Fibroblast of skin of right quadriceps (primary cell): ENCODE data around the gene PSME3IP1.
"Not testable (repeated sequence)": the region's sequence is repeated elsewhere in the genome, so short reads cannot be mapped to it uniquely, and the experiment has no call there.

Experiments
- DNase-seq: peaks from one replicate; pipeline ENCODE4 v3.0.0-alpha.2; 2013

PSME3IP1 gene

DNA sequence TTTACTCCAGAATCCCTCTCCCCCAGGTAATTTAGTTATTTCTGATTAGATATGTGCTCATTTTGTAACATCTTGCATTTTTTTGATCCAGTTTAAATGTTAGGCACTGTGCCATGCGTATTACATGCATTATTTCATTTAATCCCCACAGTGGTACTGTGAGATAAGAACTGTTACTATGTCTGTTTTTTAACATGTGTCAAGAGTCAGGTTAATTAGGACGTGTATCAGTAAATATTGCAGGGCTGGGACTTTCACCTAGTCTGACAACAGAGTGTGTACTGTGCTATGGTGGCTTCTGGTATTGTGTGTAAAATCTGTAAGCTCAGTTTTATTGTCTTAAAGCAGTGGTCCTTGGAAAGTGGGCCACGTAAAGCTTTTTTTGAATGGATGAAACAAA, 10.9 kb upstream of the PSME3IP1 start:
- DNase-seq: no peak

DNA sequence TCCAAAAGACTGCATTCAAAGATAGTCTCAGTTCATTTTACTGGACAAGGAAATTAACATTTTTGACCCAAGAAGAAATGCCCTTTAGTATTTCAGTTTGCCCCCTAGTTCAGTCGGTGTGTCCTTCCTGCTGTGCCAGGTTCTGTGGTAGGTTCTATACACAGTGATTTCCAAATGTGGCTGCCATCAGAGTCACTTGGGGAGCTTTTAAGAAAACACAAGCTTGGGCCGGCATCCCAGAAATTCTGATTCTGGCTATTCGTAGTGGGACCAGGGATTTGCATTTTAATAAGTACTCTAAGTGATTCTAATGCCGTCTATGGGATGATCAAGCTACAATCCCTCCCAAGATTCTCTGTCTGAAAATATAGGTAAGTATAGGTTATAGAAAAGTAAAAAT, 10.4 kb upstream of the PSME3IP1 start:
- DNase-seq: no peak

DNA sequence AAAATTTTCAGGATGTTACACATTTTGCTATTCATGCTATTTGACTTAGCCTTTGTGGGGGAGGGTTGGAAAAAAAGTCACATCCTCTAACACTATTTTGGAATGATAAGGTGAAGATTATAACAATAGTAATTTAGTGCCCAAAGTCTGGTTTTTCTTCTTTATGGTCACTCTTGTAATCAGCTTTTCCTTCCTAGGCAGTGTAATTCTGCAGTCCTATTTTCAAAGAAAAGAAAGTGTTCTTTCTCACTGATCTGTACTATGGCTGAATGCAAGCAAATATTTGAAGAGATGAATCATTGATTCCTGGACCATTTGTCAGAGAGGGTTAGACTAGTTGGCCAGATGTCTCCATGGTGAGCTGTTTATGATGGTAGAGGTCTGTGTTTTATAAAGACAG, 8.7 kb upstream of the PSME3IP1 start:
- DNase-seq: peak; percentile 93

DNA sequence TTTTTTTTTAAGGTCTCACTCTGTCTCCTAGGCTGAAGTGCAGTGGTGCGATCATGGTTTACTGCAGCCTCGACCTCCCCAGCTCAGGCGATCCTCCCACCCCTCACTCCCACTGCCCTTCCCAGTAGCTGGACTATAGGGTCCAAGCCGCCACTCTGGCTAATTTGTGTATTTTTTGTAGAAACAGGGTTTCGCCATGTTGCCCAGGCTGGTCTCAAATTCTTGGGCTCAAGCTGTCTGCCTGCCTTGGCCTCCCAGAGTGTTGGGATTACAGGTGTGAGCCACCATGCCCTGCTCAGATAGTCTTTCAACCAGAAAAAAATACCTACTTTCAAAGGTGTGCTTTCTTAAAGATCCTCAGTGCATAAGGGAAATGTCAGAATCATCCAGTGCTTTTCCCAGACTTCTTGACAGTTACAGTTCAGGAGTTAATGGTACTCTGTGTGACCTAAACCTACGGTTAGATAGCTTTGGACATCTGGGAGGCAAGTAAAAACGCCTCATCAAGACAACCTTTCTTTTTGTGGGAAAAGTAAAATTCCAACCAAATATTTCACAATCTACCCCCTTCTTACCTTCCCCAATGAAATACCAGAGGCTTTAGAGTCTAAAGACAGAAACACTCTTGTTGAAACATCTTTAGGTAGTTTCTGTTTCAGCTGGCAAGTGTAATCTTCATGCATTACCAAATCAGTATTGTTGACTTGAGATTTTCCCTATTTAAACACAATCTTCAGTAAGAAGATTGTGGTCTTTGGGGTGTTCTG, 7.1 kb upstream of the PSME3IP1 start:
- DNase-seq: peak; percentile 70

DNA sequence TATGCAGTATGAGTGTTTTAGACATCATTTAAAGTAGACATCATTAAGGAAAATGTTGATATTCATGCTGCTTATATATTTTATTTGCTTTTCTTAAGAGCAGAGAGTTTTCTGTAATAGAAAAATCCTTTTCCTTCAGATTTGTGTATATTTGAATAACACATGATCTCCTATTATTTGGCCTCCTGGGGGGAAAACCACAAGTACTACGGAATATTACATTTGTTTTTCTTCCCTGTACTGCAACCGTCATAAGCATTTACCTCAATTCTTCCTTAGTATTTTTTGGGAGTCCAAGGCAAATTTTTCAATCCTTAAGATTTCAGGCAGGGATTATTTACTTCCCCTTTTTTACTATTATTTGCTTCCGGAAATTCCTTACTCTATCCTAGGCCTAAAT, 6.3 kb upstream of the PSME3IP1 start:
- no peak for DNase-seq

DNA sequence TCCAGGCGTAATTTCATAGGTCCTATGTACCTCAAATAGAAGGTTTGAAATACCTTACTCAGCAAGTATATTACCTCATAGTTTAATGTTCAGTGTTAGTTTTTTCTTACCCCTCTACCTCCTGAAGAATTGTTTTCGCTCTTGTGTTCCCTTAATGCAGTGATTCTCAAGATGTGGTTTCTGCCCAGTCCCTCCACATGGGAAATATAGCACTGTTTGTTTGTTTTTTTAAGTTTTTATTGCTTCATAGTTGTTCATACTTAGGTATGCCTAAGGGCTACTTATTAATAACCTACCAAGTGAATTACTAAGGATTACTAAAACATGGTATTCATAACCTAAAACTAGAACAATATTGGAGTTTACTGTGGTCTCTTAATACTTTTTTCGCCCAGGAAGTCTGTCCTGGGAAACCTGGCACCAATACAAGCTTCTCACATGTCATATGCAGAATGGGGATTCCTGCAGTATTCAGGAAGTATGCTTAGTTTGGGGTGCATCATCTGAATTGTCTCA, 5.3 kb upstream of the PSME3IP1 start:
- DNase-seq: no peak

DNA sequence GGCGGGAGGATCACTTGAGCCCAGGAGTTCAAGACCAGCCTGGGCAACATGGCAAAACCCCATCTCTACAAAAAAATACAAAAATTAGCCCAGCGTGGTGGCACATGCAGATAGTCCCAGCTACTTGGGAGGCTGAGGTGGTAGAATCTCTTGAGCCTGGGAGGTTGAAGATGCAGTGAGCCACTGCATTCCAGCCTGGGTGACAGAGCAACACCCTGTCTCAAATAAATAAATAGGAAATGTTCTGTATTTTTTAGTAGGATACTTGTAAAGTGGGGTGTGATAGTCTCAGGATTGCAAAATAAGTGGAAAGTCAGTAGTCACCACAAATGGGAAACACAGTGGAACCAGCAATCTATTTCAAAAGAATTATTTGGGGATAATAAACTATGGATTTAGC, 4.3 kb upstream of the PSME3IP1 start:
- no peak for DNase-seq

DNA sequence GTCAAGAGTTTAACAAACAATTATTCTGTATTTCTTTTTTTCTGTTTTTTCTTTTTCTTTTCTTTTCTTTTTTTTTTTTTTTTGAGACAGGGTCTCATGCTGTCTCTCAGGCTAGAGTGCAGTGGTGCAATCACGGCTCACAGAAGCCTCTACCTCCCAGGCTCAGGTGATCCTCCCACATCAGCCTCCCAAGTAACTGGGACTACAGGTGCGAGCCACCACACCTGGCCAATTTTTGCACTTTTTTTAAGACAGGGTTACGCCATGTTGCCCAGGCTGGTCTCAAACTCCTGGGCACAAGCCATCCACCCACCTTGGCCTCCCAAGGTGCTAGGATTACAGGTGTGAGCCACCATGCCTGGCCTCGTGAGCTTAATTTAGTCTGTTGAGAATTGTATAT, 3.7 kb upstream of the PSME3IP1 start:
- not testable (repeated sequence) for DNase-seq

DNA sequence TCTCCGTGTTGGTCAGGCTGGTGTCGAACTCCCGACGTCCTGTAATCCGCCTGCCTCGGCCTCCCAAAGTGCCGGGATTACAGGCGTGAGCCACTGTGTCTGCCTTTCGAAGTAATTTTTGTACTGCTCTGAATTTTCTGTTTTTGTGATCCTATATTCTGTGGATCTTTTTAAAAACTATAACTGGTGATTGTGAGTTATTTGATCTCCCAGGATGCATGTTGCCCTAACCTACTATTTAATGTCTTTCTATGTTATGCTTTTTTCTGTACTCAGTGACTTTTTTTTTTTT, 2.8 kb upstream of the PSME3IP1 start:
- DNase-seq: no peak

DNA sequence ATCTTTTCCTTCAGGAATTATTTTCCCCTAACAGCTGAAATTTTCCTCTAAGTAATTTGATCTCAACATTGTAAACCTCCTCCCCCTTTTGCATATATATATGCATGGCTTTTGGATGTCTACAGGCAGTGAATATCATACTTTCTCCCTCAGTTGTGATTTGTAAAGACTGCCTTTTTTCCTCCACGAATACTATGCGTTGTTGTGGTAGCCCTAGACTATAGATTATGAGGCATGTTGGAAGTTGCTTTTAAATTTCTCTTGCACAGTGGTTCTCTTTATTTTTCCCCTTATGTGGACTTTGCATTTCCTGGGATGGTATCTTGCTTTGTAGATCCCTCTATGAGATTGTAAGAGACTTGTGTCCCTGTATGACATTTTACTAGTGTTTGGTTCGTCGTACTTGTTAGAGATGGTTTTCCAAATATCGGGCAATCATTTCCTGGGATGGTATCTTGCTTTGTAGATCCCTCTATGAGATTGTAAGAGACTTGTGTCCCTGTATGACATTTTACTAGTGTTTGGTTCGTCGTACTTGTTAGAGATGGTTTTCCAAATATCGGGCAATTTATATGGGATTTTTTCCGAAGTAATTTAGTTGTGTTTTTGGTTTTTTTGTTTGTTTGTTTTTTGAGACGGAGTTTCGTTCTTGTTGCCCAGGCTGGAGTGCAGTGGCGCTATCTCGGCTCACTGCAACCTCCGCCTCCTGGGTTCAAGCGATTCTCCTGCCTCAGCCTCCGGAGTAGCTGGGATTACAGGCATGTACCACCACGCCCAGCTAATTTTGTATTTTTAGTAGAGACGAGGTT, 2.3 kb upstream of the PSME3IP1 start:
- DNase-seq: not testable (repeated sequence)

DNA sequence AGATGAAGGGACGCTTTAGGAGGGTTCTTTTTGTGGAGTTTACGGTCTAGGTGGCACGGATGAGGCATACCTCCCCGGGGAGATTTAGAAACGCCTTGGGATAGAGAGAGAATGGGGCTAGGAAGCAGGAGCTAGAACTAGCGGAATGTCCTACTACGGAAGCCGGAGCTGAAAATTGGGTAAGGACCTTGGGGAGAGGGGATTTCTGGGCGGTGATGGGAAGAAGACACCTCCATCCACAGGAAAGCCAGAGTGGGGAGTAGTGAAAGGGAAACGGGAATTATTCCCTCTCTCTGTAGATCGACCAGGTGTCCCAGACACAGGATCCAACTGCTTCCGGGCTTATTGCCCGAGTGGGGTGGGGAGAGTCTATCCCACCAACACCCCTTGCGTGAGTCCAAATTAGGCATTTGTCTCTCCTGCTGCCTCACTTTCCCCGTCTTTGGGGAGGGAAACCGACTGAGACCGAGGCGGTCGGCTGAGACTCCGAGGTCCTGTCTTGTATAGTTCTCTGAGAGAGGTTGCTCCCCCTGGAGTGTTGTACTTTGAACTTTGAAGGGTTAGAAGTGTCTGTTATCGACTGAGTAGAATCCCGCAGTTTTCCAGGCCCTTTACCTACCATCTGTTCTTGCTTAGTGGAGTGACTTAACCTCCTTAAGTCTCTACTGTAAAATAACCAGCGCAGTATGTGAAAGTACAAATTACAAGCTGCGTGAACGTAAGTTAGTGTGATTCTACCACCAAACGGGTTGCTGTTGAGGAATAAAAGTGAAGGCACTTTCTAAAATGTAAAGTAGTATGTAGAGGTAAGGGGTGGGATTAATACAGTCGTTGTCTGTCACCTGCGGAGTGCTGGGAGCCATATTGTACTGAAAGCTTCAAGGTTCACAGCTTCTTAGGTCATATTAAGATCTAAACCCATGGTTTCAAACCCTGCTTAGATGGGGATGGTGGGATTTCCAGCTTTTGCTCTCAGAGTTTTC, 1.3 kb upstream of the PSME3IP1 start:
- no peak for DNase-seq

DNA sequence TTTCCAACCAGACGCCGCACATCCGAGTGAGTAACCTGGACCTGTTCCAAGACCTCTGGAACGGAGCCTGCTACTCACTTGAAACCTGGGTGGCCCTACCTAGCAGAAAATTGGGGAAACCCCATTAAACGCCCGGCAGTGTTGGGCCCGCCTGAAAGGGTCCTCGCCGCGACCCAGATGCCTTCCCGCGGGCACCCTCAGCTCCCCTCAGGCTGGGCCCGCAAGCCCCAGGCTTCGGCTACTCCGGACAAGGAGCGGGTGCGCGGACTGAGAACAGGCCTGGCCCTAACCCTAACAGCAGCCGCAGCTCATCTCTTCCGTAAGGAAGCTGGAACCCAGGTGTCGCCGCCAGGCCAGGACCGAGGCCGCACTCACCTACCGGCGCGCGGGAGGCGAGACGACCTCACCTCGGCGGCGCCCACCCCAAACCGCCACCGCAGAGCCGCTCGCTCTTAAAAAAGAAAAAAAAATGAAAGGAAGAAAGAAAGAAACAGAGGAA, 344 bp downstream of the PSME3IP1 start:
- peak; percentile 65 for DNase-seq

DNA sequence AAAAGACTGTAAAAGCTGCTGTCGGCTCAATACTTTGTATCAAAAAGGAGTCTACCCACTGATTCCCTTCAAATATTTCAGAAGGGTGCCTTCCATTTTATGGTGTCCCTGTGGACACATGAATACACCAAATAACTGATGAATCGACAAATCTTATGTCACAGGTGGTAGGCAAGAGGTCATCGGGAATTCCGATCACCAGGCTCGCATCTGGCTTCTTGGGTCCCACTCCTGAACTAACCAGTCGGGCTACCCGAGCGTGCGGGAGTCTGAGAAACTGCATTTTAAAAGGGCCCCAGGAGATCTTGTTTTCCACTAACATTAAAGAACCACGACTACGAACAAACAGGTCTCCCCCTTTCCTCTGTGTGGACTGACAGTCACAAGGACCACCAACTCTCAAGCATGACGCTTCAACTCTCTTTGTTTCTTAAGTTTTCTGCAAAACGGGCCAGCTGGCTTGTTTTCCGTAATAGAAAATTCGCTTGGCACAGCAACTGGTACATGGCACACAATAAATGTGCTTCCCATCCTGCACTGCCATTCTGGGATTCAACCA, 873 bp downstream of the PSME3IP1 start:
- no peak for DNase-seq

DNA sequence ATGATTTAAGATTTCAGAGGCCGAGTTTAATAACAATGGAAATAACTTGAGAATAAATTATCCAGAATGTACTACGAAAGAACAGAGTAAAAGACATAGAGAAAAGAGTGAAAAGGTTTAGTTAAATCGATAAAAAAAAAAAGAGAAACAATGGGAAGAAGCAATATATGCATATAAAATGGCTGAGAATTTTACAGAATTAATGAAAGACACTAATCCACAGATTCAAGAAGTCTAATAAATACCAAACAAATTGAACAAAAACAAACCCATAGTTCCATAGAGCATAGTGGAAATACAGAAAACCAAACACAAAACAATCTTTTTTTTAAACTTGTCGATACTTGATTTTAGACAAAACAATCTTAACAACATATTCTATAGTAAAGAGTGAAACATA, 1.7 kb downstream of the PSME3IP1 start:
- DNase-seq: no peak

DNA sequence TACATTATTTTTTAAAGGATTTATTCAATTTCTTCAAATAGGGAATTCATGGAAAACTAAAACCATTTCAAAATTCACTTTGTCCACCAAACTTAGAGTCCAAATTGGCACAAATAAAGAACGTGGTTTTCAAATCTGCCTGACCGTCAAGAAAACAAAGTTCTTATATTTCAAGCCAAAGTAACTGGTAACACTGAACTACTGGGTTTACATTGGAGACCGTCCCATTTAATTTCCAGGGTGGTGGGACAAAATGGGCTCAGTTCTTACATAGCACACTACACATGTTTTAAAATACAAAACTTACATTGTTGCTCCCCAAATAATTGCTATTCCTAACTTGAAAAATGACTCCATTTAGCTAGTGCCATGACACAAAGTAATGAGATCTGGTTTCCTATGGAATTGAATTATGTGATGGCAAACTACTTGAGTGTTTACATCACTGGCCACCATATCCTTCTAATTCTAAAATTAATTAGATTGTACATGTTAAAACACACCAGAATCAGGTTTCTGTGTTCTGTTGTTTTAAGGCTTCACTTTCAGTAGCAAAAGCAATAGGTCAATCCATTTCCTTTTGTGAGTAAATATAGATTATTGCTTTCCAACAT, 6.5 kb downstream of the PSME3IP1 start:
- DNase-seq: no peak

DNA sequence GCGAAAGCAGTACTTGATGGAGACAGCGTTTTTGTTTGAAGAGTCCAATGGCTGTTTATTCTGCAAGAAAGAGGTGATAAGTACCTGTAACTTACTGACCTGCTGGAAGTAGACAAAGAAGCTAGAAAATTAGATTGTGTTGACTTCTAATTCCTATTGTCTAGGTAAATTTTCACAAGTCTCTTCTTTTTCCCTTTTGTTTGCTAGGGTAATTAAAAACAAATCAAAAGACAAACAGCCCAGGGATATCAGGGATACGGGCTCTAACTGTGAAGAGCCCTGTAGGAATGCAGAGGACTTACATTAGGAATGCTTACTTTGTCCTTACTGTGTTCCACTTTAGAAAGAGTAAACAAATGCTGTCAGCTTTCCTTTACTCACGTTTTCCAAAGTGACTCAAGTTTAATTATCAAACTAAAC, 7.0 kb downstream of the PSME3IP1 start:
- DNase-seq: no peak

DNA sequence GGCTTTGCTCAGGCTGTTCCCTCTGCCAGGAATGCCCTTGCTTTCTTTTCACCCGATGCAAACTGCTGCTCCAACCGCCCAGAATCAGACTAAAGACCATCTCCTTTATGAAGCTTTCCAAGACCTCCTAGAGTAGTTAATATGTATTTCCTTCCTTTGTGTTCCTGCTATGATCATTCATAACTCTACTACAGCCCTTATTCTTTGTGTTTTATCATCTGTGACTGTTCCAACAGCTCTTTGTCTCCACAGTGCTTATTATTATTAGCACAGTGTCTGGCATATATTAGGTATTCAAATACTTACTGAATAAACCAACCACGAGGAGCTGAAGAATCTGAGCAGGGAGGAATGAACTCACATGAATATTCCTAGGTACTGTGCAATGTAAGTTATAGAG, 7.6 kb downstream of the PSME3IP1 start:
- no peak for DNase-seq

DNA sequence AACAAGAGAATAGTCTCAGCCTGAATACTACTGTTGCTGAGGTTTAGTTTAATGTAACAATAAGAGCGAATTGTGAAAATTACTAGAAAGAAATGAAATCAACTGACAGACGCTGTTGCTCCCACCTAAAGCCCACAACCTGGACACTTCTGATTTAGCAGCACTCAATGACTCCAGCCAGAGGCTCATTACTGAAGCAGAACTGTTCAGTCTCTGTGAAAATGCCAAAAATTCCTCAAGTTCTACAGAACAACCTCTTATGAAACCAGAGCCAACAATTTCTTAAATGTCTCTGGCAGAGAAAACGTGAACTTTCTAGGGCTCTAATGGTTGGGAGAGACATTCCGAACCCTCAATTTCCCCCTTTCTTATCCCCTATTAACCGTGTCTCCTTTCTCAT, 9.9 kb downstream of the PSME3IP1 start:
- DNase-seq: no peak

DNA sequence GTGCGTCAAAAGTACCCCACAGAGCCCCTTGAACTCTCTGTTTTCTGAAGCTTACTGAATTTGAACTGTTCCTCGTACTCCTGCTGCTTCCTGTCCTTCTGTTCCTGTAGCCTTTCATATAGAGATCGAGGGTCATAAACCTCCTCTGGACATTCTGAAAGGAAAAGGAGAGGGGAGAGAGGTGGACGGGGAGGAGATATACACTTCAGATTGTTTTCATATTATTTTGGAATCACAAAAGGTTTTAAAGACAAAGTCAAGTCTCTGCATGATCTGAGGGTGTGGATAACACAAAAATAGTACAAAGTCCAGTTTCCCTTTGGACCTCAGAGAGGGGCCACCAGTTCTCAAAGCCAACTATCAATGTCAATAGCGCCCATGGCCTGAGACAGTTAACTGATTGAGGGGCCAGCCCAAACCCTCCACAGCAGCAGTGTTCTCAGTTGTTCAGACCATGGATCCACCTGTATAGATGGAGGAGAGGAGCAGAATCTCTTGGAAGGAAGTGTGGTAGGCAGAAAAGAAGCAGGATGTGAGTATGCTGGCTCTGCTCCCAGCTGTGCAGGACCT, 13.0 kb downstream of the PSME3IP1 start:
- no peak for DNase-seq

DNA sequence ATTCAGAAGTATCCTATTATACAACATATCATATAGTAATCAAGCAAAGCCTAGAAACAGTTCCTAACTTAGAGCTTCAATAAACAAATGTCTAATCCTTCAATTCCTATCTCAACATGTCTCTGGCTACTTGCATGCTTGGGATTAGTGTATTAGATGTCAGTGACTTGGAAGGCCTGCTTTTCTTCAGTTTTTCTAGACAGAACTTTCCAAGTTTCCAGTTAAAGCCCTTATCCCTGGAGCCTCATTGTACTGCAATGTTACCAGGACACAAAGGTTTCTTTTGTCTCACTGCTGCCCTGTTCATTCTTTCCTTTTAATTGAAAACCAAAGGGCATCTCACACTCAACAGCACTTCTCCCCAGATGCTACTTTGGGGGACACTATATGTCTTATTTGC, 16.5 kb downstream of the PSME3IP1 start:
- DNase-seq: no peak

DNA sequence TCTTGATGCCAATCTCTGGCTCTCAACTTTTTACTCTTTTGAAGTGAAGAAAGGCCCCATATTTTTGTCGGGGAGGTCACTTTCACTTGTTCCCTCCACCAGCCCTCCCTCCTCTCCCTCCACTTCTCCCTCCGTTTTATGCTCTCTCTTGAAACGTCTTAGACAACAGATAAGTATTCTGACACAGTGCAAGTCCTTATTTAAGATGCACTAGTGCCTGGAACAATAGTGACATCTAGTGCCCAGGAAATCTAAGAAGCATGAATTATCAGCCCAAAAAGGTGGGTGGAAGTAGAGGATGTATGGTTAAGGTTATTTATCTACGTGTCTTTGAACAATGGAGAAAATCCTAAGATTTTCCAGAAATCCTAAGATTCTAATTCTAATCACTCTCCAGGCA, 17.9 kb downstream of the PSME3IP1 start:
- DNase-seq: peak; percentile 66

DNA sequence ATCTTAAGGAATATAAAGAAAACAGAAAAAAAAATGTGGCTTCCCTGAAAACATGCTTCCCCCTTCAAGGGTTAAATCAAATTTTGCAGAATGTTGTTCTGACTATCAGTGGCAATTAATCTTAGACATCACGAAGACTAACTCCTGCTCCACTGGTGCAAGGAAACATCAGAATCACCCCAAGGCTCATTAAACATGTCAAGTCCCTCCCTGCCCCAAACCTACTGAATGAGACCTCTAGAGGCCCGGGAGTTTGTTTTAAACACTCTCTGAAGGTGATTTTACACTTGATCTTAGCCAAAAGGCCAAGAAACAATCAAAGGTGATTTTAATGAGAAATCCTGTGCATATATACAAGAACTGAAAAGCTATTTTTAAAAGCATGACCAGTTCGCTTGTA, 18.3 kb downstream of the PSME3IP1 start:
- no peak for DNase-seq
